ENCODE results near the gene ZNF557. TPM values are rescaled to one million over a fixed set of nuclear protein-coding genes. Genes with fewer than 3 reads are reported as not detected.
A peak's percentile ranks its signal among the peaks of the same experiment; 100 is the strongest.

ZNF557 gene
- total RNA-seq, 4 donors from 2014 or later, result 6.7 to 9.9 (median 7.7) TPM

GRCh38 chr19:7068599-7068998 is 904 bp upstream of the ZNF557 start:
- 85% methylated on average over 6 of the region's 6 CpGs for WGBS
- Histone ChIP-seq H3K36me3 (peaks cover 23% of the 10 kb centered on the region), H3K4me3 (peak overlapping the region; percentile 94), H3K9me3 (no peaks in the 10 kb centered on the region), H3K27ac (no peak overlapping the region), H3K27me3 (no peaks in the 10 kb centered on the region), H3K4me1 (peaks cover 9% of the 10 kb centered on the region)
- DNase-seq (ENCODE audit: low spot score in 2 of 2), result no peak
- TF ChIP-seq, protein P1, sequence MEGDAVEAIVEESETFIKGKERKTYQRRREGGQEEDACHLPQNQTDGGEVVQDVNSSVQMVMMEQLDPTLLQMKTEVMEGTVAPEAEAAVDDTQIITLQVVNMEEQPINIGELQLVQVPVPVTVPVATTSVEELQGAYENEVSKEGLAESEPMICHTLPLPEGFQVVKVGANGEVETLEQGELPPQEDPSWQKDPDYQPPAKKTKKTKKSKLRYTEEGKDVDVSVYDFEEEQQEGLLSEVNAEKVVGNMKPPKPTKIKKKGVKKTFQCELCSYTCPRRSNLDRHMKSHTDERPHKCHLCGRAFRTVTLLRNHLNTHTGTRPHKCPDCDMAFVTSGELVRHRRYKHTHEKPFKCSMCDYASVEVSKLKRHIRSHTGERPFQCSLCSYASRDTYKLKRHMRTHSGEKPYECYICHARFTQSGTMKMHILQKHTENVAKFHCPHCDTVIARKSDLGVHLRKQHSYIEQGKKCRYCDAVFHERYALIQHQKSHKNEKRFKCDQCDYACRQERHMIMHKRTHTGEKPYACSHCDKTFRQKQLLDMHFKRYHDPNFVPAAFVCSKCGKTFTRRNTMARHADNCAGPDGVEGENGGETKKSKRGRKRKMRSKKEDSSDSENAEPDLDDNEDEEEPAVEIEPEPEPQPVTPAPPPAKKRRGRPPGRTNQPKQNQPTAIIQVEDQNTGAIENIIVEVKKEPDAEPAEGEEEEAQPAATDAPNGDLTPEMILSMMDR (IDR thresholded peaks at IDR 0.05), result no peak
- TF ChIP-seq EP300 (IDR thresholded peaks at IDR 0.05), result no peak
- TF ChIP-seq POLR2A (IDR thresholded peaks at IDR 0.05), result no peak
- TF ChIP-seq POLR2AphosphoS5 (IDR thresholded peaks at IDR 0.05), result no peak

DNA sequence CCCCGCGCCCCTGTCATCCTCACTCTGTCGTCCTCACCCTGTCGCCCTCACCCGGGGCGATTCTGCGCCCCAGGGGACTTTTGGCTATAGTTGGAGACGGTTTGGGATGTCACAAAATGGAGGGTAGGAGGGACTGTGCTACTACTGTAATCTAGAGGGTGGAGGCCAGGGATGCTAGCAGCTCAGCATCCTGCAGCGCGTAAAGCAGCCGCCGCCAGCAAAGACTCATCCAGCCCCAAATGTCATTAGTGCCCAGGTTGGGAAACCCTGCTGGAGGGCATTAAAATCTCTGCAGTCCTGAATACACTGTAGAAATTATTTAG is 362 bp downstream of the ZNF557 start:
- Histone ChIP-seq H3K9me3 (peaks cover 1% of the 10 kb centered on the region), H3K27ac (peak overlapping the region; percentile 87), H3K36me3 (peaks cover 36% of the 10 kb centered on the region), H3K27me3 (no peaks in the 10 kb centered on the region), H3K4me1 (peaks cover 9% of the 10 kb centered on the region), H3K4me3 (peak overlapping the region; percentile 94)
- TF ChIP-seq EP300 (IDR thresholded peaks at IDR 0.05) (no peak), POLR2A (IDR thresholded peaks at IDR 0.05) (no peak), POLR2AphosphoS5 (IDR thresholded peaks at IDR 0.05) (no peak)
- TF ChIP-seq, protein P1 (IDR thresholded peaks at IDR 0.05), result no peak
- WGBS, result 0% methylated on average over 5 of the region's 12 CpGs
- no peak for DNase-seq (ENCODE audit: low spot score in 2 of 2)

- DNase-seq (ENCODE audit: low spot score in 2 of 2), result no peak
- Histone ChIP-seq H3K27me3 (no peaks in the 10 kb centered on the region), H3K36me3 (peaks cover 62% of the 10 kb centered on the region), H3K27ac (no peak overlapping the region), H3K9me3 (peaks cover 14% of the 10 kb centered on the region), H3K4me1 (peaks cover 9% of the 10 kb centered on the region), H3K4me3 (no peak overlapping the region)
- TF ChIP-seq POLR2A (IDR thresholded peaks at IDR 0.05) (no peak), EP300 (IDR thresholded peaks at IDR 0.05) (no peak), POLR2AphosphoS5 (IDR thresholded peaks at IDR 0.05) (no peak)
- TF ChIP-seq, protein P1 (IDR thresholded peaks at IDR 0.05), result no peak
- WGBS, result 94% methylated on average over 6 of the region's 6 CpGs
Measured at GRCh38 chr19:7072541-7072940, 3.0 kb downstream of the ZNF557 start.

GRCh38 chr19:7074705-7075282 is 5.3 kb downstream of the ZNF557 start:
- no peak for DNase-seq (ENCODE audit: low spot score in 2 of 2)
- 94% methylated on average over 29 of the region's 29 CpGs for WGBS
- peaks cover 32% of the 10 kb centered on the region for H3K9me3 ChIP-seq
- no peak overlapping the region for H3K4me3 ChIP-seq
- H3K27me3 ChIP-seq, result no peaks in the 10 kb centered on the region
- H3K27ac ChIP-seq, result no peak overlapping the region
- H3K4me1 ChIP-seq, result peaks cover 9% of the 10 kb centered on the region
- no peak for TF ChIP-seq EP300 (IDR thresholded peaks at IDR 0.05)
- TF ChIP-seq, protein P1 (IDR thresholded peaks at IDR 0.05), result no peak
- TF ChIP-seq POLR2A (IDR thresholded peaks at IDR 0.05), result no peak
- TF ChIP-seq POLR2AphosphoS5 (IDR thresholded peaks at IDR 0.05), result no peak
- peaks cover 85% of the 10 kb centered on the region for H3K36me3 ChIP-seq

- 95% methylated on average over 6 of the region's 6 CpGs for WGBS
- Histone ChIP-seq H3K27ac (no peak overlapping the region), H3K9me3 (peaks cover 45% of the 10 kb centered on the region), H3K36me3 (peaks cover 97% of the 10 kb centered on the region), H3K4me3 (no peak overlapping the region), H3K27me3 (no peaks in the 10 kb centered on the region), H3K4me1 (no peaks in the 10 kb centered on the region)
- TF ChIP-seq, protein P1 (IDR thresholded peaks at IDR 0.05), result no peak
- no peak for DNase-seq (ENCODE audit: low spot score in 2 of 2)
Measured at GRCh38 chr19:7076151-7076550, 6.6 kb downstream of the ZNF557 start.

Data from suprapubic skin (tissue), 4 donors.